Body of pancreas (tissue), 4 donors: Measurements from ENCODE around the gene BCL7A.
A peak's percentile ranks its signal among the peaks of the same experiment; 100 is the strongest.

Experiments used
- POLR2A ChIP-seq, 3 donors: fragments of 450-650 bp; IDR thresholded peaks; one replicate each; pipeline ENCODE4 v1.6.1; 2016; ENCODE audit warnings: antibody characterized with exemption in 3 of 3, mild to moderate bottlenecking in 2 of 3
- TF ChIP-seq, protein P1 (sequence below), 7 experiments: fragments of 450-650 bp in 4 of 7; fragments of 200-600 bp in 3 of 7; sonication (generic) in 3 of 7; IDR thresholded peaks; one replicate each; pipeline ENCODE4 v1.5.1; 2016 to 2019; ENCODE audit warnings: antibody characterized with exemption in 7 of 7

DNA sequence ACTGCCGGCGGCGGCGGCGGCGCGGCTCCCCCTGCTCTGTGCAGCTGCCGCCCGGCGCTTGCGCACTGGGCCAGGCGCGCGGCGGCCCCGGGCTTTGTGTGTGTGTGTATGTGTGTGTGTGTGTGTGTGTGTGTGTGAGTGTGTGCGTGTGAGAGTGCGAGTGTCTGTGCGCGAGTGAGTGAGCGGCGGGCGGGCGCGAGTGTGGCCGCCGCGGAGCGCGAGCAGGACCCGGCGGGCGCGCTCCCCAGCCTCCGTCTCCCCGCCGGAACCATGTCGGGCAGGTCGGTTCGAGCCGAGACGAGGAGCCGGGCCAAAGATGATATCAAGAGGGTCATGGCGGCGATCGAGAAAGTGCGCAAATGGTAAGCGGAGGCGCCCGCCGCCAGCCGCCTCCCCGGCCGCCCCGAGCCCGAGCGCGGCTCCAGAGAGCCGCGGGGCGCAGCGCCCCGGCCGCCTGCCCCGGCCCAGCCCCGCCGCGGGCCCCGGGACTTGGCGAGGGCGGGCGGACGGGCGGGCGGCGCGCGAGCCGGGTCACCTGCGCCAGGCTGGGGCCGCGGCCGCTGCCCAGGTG lies at the start of gene BCL7A:
- TF ChIP-seq, protein P1, sequence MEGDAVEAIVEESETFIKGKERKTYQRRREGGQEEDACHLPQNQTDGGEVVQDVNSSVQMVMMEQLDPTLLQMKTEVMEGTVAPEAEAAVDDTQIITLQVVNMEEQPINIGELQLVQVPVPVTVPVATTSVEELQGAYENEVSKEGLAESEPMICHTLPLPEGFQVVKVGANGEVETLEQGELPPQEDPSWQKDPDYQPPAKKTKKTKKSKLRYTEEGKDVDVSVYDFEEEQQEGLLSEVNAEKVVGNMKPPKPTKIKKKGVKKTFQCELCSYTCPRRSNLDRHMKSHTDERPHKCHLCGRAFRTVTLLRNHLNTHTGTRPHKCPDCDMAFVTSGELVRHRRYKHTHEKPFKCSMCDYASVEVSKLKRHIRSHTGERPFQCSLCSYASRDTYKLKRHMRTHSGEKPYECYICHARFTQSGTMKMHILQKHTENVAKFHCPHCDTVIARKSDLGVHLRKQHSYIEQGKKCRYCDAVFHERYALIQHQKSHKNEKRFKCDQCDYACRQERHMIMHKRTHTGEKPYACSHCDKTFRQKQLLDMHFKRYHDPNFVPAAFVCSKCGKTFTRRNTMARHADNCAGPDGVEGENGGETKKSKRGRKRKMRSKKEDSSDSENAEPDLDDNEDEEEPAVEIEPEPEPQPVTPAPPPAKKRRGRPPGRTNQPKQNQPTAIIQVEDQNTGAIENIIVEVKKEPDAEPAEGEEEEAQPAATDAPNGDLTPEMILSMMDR (IDR thresholded peaks at IDR 0.05), result no peak
- peak; percentile 66 to 79 (median 75) for TF ChIP-seq POLR2A (IDR thresholded peaks at IDR 0.05)
